GM23338 (cell line): Measurements from ENCODE around the gene TTLL5. TPM values are rescaled to one million over a fixed set of nuclear protein-coding genes. Genes with fewer than 3 reads are reported as not detected.

Source experiments
- ATAC-seq: fragments of 200-7000 bp; cut with Tn5 transposase; 3 replicates; pipeline ENCODE4 v1.9.1; 2020
- DNase-seq: peaks from one replicate; pipeline ENCODE4 v3.0.0-alpha.2; 2015; ENCODE audit warnings: low spot score
- H2AFZ ChIP-seq: fragments of 200-600 bp; sonication (generic); 2 replicates; pipeline ENCODE4 v1.8.0; 2016; ENCODE audit warnings: antibody characterized with exemption, mild to moderate bottlenecking, moderate library complexity
- H3F3A ChIP-seq: fragments of 200-600 bp; sonication (generic); replicated peaks from 2 replicates; pipeline ENCODE4 v1.8.0; 2017; ENCODE audit warnings: antibody characterized with exemption, mixed run types, low read depth
- H3K27ac ChIP-seq: fragments of 200-600 bp; sonication (generic); 2 replicates; pipeline ENCODE4 v1.6.1; 2016; ENCODE audit warnings: low read depth
- H3K27me3 ChIP-seq: fragments of 200-600 bp; sonication (generic); 2 replicates; pipeline ENCODE4 v1.8.0; 2016; ENCODE audit warnings: mild to moderate bottlenecking, mixed run types, moderate library complexity; ENCODE audit not compliant: insufficient read depth
- H3K36me3 ChIP-seq: fragments of 200-600 bp; sonication (generic); 2 replicates; pipeline ENCODE4 v1.8.0; 2016; ENCODE audit warnings: mild to moderate bottlenecking; ENCODE audit not compliant: insufficient read depth
- H3K4me1 ChIP-seq: fragments of 200-600 bp; sonication (generic); 2 replicates; pipeline ENCODE4 v1.8.0; 2016; ENCODE audit warnings: mild to moderate bottlenecking, moderate library complexity; ENCODE audit not compliant: insufficient read depth
- H3K4me2 ChIP-seq: fragments of 200-600 bp; sonication (generic); 2 replicates; pipeline ENCODE4 v1.7.1; 2017; ENCODE audit warnings: mixed run types
- H3K4me3 ChIP-seq: fragments of 200-600 bp; sonication (generic); 2 replicates; pipeline ENCODE4 v1.6.1; 2016; ENCODE audit warnings: mixed run types
- H3K79me2 ChIP-seq: fragments of 200-600 bp; sonication (generic); replicated peaks from 2 replicates; pipeline ENCODE4 v1.8.0; 2017; ENCODE audit warnings: mild to moderate bottlenecking; ENCODE audit not compliant: insufficient read depth
- H3K9me2 ChIP-seq: fragments of 200-600 bp; sonication (generic); 2 replicates; pipeline ENCODE4 v1.8.0; 2017; ENCODE audit not compliant: insufficient read depth
- H4K20me1 ChIP-seq: fragments of 200-600 bp; sonication (generic); replicated peaks from 2 replicates; pipeline ENCODE4 v1.8.0; 2017; ENCODE audit warnings: mild to moderate bottlenecking; ENCODE audit not compliant: insufficient read depth
- H3K27ac Mint-ChIP-seq: 2 replicates; pipeline ENCODE4 v1.8.0; 2020; ENCODE audit warnings: inconsistent platforms, mild to moderate bottlenecking, moderate library complexity, mixed read lengths
- H3K27me3 Mint-ChIP-seq: 3 replicates; pipeline ENCODE4 v1.8.0; 2022; ENCODE audit warnings: low read depth, mild to moderate bottlenecking, moderate library complexity, mixed read lengths, inconsistent platforms; ENCODE audit not compliant: insufficient read depth, poor library complexity
- H3K36me3 Mint-ChIP-seq: 3 replicates; pipeline ENCODE4 v1.8.0; 2021; ENCODE audit warnings: low read depth, mild to moderate bottlenecking, inconsistent platforms, moderate library complexity, mixed read lengths
- H3K4me1 Mint-ChIP-seq: 3 replicates; pipeline ENCODE4 v1.8.0; 2020; ENCODE audit warnings: mild to moderate bottlenecking, inconsistent platforms, mixed read lengths
- H3K4me3 Mint-ChIP-seq: 3 replicates; pipeline ENCODE4 v1.8.0; 2021; ENCODE audit warnings: moderate library complexity, mild to moderate bottlenecking, inconsistent platforms, mixed read lengths
- H3K9me3 Mint-ChIP-seq: 3 replicates; pipeline ENCODE4 v1.8.0; 2020; ENCODE audit warnings: moderate library complexity, mild to moderate bottlenecking, inconsistent platforms, mixed read lengths
- CREB1 ChIP-seq: fragments of 250-450 bp; sonication (Bioruptor Pico); IDR thresholded peaks from 2 replicates; pipeline ENCODE4 v1.5.0; 2020; ENCODE audit warnings: low read depth, mild to moderate bottlenecking, moderate library complexity
- CTCF ChIP-seq, 2 experiments: fragments of 200-600 bp in 1 of 2; sonication (generic) in 1 of 2; conservative IDR thresholded peaks; 2 replicates each; pipeline versions ENCODE4 v1.5.1 to v1.6.1; 2016 to 2017; ENCODE audit warnings: antibody characterized with exemption in 2 of 2, low read depth in 2 of 2, mild to moderate bottlenecking in 2 of 2, moderate library complexity in 1 of 2
- ETS1 ChIP-seq: IDR thresholded peaks from 2 replicates; pipeline ENCODE4 v1.6.1; 2016; ENCODE audit warnings: antibody characterized with exemption
- EZH2 ChIP-seq: fragments of 200-600 bp; sonication (generic); IDR thresholded peaks from one replicate; pipeline ENCODE4 v1.8.0; 2017; ENCODE audit warnings: antibody characterized with exemption, mild to moderate bottlenecking, low read depth; ENCODE audit not compliant: unreplicated experiment
- EZH2phosphoT487 ChIP-seq: fragments of 200-600 bp; sonication (generic); IDR thresholded peaks from one replicate; pipeline ENCODE4 v1.8.1; 2018; ENCODE audit warnings: antibody characterized with exemption; ENCODE audit not compliant: unreplicated experiment
- JUNB ChIP-seq: IDR thresholded peaks from one replicate; pipeline ENCODE4 v1.6.1; 2016; ENCODE audit warnings: antibody characterized with exemption; ENCODE audit not compliant: unreplicated experiment
- NANOG ChIP-seq: IDR thresholded peaks from 2 replicates; pipeline ENCODE4 v1.6.1; 2016; ENCODE audit warnings: antibody characterized with exemption, borderline replicate concordance
- POLR2AphosphoS5 ChIP-seq: IDR thresholded peaks from 2 replicates; pipeline ENCODE4 v1.6.1; 2016; ENCODE audit warnings: antibody characterized with exemption, low read depth
- STAT1 ChIP-seq: IDR thresholded peaks from one replicate; pipeline ENCODE4 v1.6.1; 2016; ENCODE audit warnings: antibody characterized with exemption; ENCODE audit not compliant: unreplicated experiment
- ZNF114 ChIP-seq: fragments of 250-450 bp; sonication (Bioruptor Pico); IDR thresholded peaks from 2 replicates; pipeline ENCODE4 v1.5.0; 2020; ENCODE audit warnings: mild to moderate bottlenecking, moderate library complexity
- ZNF331 ChIP-seq: fragments of 250-450 bp; sonication (Bioruptor Pico); IDR thresholded peaks from 2 replicates; pipeline ENCODE4 v1.5.0; 2020; ENCODE audit warnings: low read depth, mild to moderate bottlenecking, moderate library complexity
- polyA plus RNA-seq: library from polyadenylated mRNA; unstranded; fragments of >200 nt; fragmentation: Nextera tagmentation; extraction: Ambion mirVana; gene quantifications from 2 replicates; pipeline ENCODE4 v1.2.1, GENCODE V29; 2016
- total RNA-seq: library from RNA; depleted of rRNA; stranded (reverse); fragments of >200 nt; shearing (Covaris generic); gene quantifications from 2 replicates; pipeline ENCODE4 v1.2.3, GENCODE V29; 2014
- TF ChIP-seq, protein P1 (sequence below): IDR thresholded peaks from one replicate; pipeline ENCODE4 v1.6.1; 2018; ENCODE audit warnings: antibody characterized with exemption; ENCODE audit not compliant: unreplicated experiment

TTLL5 gene
- total and polyA plus RNA-seq, 2 experiments from 2014 or later: 33.5 to 35.4 TPM

DNA sequence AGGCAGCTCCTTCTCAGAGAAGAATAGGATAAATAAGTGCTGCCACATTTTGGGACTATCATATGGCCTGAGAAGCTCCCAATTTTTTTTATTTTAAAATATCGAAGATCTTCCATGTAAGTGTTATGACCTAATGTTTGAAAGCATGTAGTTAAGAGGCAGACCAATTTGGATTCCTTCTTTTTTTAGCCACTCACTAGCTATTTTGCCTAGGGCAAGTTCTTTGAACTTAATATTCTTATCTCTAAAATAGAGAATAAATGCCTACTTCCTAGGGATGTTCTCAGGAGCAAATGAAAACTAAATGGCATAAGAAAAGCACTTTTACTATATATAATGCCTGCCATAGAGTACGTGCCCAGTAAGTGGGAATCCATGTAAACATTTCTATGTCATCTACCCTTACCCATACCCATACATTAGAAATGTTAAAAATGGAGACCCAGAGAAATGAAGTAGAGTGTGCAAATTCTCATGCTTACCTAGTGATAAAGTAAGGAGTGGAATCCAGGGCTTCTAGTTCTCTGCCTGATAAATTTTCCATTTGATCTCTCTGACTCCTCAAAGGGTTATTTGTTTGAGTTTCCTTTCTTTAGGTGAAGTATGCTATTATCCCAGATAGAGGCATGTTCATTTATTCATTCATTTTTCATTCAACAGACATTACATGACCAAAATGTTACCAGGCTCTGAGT lies 172.4 kb downstream of the TTLL5 start (continued):
- TF ChIP-seq ETS1: no peak
- no peak for TF ChIP-seq EZH2phosphoT487
- TF ChIP-seq POLR2AphosphoS5: no peak
- no peak for TF ChIP-seq JUNB
- no peak for TF ChIP-seq EZH2
- no peak for TF ChIP-seq ZNF114 (CRISPR knock-in tag)
- TF ChIP-seq STAT1: no peak
- TF ChIP-seq, protein P1, sequence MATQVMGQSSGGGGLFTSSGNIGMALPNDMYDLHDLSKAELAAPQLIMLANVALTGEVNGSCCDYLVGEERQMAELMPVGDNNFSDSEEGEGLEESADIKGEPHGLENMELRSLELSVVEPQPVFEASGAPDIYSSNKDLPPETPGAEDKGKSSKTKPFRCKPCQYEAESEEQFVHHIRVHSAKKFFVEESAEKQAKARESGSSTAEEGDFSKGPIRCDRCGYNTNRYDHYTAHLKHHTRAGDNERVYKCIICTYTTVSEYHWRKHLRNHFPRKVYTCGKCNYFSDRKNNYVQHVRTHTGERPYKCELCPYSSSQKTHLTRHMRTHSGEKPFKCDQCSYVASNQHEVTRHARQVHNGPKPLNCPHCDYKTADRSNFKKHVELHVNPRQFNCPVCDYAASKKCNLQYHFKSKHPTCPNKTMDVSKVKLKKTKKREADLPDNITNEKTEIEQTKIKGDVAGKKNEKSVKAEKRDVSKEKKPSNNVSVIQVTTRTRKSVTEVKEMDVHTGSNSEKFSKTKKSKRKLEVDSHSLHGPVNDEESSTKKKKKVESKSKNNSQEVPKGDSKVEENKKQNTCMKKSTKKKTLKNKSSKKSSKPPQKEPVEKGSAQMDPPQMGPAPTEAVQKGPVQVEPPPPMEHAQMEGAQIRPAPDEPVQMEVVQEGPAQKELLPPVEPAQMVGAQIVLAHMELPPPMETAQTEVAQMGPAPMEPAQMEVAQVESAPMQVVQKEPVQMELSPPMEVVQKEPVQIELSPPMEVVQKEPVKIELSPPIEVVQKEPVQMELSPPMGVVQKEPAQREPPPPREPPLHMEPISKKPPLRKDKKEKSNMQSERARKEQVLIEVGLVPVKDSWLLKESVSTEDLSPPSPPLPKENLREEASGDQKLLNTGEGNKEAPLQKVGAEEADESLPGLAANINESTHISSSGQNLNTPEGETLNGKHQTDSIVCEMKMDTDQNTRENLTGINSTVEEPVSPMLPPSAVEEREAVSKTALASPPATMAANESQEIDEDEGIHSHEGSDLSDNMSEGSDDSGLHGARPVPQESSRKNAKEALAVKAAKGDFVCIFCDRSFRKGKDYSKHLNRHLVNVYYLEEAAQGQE: no peak
- TF ChIP-seq CTCF (conservative IDR thresholded peaks at IDR 0.05; ENCODE audit: low read depth in 2 of 2): no peak
- TF ChIP-seq NANOG: no peak
- no peak for TF ChIP-seq CREB1 (CRISPR knock-in tag)
- no peak for TF ChIP-seq ZNF331 (CRISPR knock-in tag)

- Histone ChIP-seq H3K4me2 (no peak overlapping the region), H2AFZ (no peak overlapping the region), H3K79me2 (no peaks in the 10 kb centered on the region), H4K20me1 (no peaks in the 10 kb centered on the region), H3F3A (no peaks in the 10 kb centered on the region), H3K27ac (no peak overlapping the region), H3K4me1 (no peaks in the 10 kb centered on the region), H3K4me3 (no peak overlapping the region), H3K36me3 (no peaks in the 10 kb centered on the region), H3K9me2 (no peaks in the 10 kb centered on the region), H3K27me3 (no peaks in the 10 kb centered on the region)
- peaks cover 4% of the 10 kb centered on the region; the same call in 1 of the 3 replicates for H3K4me1 Mint-ChIP-seq
- no peaks in the 10 kb centered on the region for H3K27me3 Mint-ChIP-seq
- ATAC-seq (no peak), DNase-seq (no peak)
- no peak overlapping the region for H3K4me3 Mint-ChIP-seq
- H3K9me3 Mint-ChIP-seq: no peaks in the 10 kb centered on the region
- peaks cover 16% of the 10 kb centered on the region; the same call in 2 of the 3 replicates for H3K36me3 Mint-ChIP-seq
- no peak for TF ChIP-seq POLR2AphosphoS5
- TF ChIP-seq CREB1 (CRISPR knock-in tag): no peak
- no peak for TF ChIP-seq ZNF114 (CRISPR knock-in tag)
- no peak for TF ChIP-seq ETS1
- no peak for TF ChIP-seq CTCF (conservative IDR thresholded peaks at IDR 0.05; ENCODE audit: low read depth in 2 of 2)
- no peak for TF ChIP-seq STAT1
- H3K27ac Mint-ChIP-seq: no peak overlapping the region
Observed at GRCh38 chr14:75835156-75835725, 174.2 kb downstream of the TTLL5 start.
